Measurements from ENCODE around the gene SLC27A1.

DNA sequence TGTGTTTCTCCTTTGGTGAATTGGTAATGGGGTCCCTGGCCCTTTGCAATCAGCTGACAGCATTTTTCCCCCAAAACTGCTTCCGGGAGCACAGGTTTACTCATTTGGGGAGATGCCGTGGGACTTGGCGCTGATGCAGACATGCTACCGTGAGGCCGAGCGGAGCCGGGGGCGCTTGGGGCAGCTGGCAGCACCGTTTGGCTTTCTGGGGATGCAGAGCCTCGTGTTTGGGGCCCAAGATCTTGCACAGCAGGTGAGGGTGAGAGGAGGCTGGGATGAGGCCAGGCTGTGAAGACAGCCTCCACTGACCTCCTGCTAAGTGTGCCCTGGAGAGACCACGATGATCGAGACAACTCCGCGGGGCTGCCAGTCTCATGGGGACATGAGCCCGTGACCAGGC, 71.7 kb downstream of the SLC27A1 start:
- TF ChIP-seq, protein P1, sequence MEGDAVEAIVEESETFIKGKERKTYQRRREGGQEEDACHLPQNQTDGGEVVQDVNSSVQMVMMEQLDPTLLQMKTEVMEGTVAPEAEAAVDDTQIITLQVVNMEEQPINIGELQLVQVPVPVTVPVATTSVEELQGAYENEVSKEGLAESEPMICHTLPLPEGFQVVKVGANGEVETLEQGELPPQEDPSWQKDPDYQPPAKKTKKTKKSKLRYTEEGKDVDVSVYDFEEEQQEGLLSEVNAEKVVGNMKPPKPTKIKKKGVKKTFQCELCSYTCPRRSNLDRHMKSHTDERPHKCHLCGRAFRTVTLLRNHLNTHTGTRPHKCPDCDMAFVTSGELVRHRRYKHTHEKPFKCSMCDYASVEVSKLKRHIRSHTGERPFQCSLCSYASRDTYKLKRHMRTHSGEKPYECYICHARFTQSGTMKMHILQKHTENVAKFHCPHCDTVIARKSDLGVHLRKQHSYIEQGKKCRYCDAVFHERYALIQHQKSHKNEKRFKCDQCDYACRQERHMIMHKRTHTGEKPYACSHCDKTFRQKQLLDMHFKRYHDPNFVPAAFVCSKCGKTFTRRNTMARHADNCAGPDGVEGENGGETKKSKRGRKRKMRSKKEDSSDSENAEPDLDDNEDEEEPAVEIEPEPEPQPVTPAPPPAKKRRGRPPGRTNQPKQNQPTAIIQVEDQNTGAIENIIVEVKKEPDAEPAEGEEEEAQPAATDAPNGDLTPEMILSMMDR (IDR thresholded peaks at IDR 0.05) = no peak
- no peak for TF ChIP-seq POLR2A (IDR thresholded peaks at IDR 0.05)
